SU-DHL-6 (cell line): ENCODE measurements around the gene TMEM131L.

Experiments
- H2AFZ ChIP-seq: fragments of 200-600 bp; sonication (generic); 2 replicates; pipeline ENCODE4 v1.6.1; 2014; ENCODE audit warnings: low read depth, mild to moderate bottlenecking, moderate library complexity, mixed read lengths, antibody characterized with exemption, low read length; ENCODE audit not compliant: severe bottlenecking
- H3F3A ChIP-seq: fragments of 200-600 bp; shearing (Covaris generic); 2 replicates; pipeline ENCODE4 v1.6.0; 2016; ENCODE audit warnings: antibody characterized with exemption, mild to moderate bottlenecking; ENCODE audit not compliant: insufficient read depth
- H3K27ac ChIP-seq: fragments of 200-600 bp; sonication (generic); 2 replicates; pipeline ENCODE4 v1.5.1; 2016; ENCODE audit warnings: low read depth, mild to moderate bottlenecking, low read length, moderate library complexity, mixed read lengths
- H3K27me3 ChIP-seq: fragments of 200-600 bp; sonication (generic), shearing (Covaris generic); 2 replicates; pipeline ENCODE4 v1.6.0; 2014; ENCODE audit warnings: mild to moderate bottlenecking, low read length
- H3K36me3 ChIP-seq: fragments of 200-600 bp; sonication (generic); 2 replicates; pipeline ENCODE4 v1.6.1; 2014; ENCODE audit warnings: mild to moderate bottlenecking, low read length, mixed read lengths
- H3K4me2 ChIP-seq: fragments of 300-600, 200-600 bp; shearing (Covaris generic), sonication (generic); 2 replicates; pipeline ENCODE4 v1.6.0; 2014; ENCODE audit warnings: low read length, low read depth, mild to moderate bottlenecking; ENCODE audit not compliant: poor library complexity, severe bottlenecking
- H3K4me3 ChIP-seq: fragments of 200-600 bp; sonication (generic); 2 replicates; pipeline ENCODE4 v1.5.1; 2014; ENCODE audit warnings: antibody characterized with exemption, low read length, mild to moderate bottlenecking, mixed read lengths; ENCODE audit not compliant: insufficient read depth, poor library complexity, severe bottlenecking
- H3K79me2 ChIP-seq: fragments of 200-600 bp; sonication (generic); 2 replicates; pipeline ENCODE4 v1.6.1; 2014; ENCODE audit warnings: mild to moderate bottlenecking, low read length, moderate library complexity; ENCODE audit not compliant: insufficient read depth
- H3K9ac ChIP-seq: fragments of 200-600 bp; sonication (generic); 2 replicates; pipeline ENCODE4 v1.7.0; 2014; ENCODE audit warnings: mild to moderate bottlenecking, low read length
- H3K9me2 ChIP-seq: fragments of 200-600 bp; sonication (generic); replicated peaks from 2 replicates; pipeline ENCODE4 v1.6.1; 2014; ENCODE audit warnings: low read length; ENCODE audit not compliant: insufficient read depth
- H3K9me3 ChIP-seq: fragments of 200-600 bp; sonication (generic); 2 replicates; pipeline ENCODE4 v1.6.1; 2014; ENCODE audit warnings: low read length, mixed read lengths; ENCODE audit not compliant: insufficient read depth
- H4K20me1 ChIP-seq: fragments of 200-600 bp; sonication (generic); 2 replicates; pipeline ENCODE4 v1.6.1; 2014; ENCODE audit warnings: low read depth, mild to moderate bottlenecking, antibody characterized with exemption, low read length, moderate library complexity, mixed read lengths
- EZH2phosphoT487 ChIP-seq: fragments of 200-600 bp; sonication (generic), shearing (Covaris generic); conservative IDR thresholded peaks from 2 replicates; pipeline ENCODE4 v1.6.1; 2018; ENCODE audit warnings: mild to moderate bottlenecking, antibody characterized with exemption, low read length, moderate library complexity, mixed read lengths
- TF ChIP-seq, protein P1 (sequence below): fragments of 200-600 bp; sonication (generic); IDR thresholded peaks from one replicate; pipeline ENCODE4 v1.5.1; 2017; ENCODE audit warnings: antibody characterized with exemption, mild to moderate bottlenecking, low read length, moderate library complexity; ENCODE audit not compliant: insufficient read depth, poor library complexity, severe bottlenecking

The TMEM131L gene

DNA sequence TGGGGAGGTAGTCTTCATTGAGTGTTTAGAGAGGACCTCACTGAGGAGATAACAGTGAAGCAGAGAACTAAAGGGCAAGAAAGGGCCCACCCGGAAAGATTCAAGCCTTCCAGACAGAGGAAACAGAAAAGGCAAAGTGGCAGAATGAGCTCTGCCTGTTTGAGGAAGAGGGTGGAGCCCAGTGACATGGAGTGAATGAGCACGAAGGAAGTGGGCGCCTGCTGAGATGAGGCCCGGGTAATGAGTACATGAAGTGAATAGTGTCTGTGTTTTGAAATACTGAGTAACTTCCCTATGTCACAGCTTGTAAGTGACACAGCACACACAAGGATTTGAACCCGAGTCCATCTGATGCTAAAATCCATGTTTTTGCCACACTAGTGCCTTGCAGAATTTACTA, 185.4 kb downstream of the TMEM131L start:
- H3K9me3 ChIP-seq = no peaks in the 10 kb centered on the region
- no peak for TF ChIP-seq EZH2phosphoT487
- no peak overlapping the region for H3K9ac ChIP-seq
- H3K27ac ChIP-seq = no peak overlapping the region
- no peak overlapping the region for H2AFZ ChIP-seq
- H3K27me3 ChIP-seq = no peaks in the 10 kb centered on the region
- H3K4me3 ChIP-seq = no peak overlapping the region
- H3F3A ChIP-seq = no peaks in the 10 kb centered on the region
- H3K79me2 ChIP-seq = no peaks in the 10 kb centered on the region
- no peaks in the 10 kb centered on the region for H3K9me2 ChIP-seq
- no peaks in the 10 kb centered on the region for H3K36me3 ChIP-seq
- H4K20me1 ChIP-seq = no peaks in the 10 kb centered on the region
- H3K4me2 ChIP-seq = no peak overlapping the region

DNA sequence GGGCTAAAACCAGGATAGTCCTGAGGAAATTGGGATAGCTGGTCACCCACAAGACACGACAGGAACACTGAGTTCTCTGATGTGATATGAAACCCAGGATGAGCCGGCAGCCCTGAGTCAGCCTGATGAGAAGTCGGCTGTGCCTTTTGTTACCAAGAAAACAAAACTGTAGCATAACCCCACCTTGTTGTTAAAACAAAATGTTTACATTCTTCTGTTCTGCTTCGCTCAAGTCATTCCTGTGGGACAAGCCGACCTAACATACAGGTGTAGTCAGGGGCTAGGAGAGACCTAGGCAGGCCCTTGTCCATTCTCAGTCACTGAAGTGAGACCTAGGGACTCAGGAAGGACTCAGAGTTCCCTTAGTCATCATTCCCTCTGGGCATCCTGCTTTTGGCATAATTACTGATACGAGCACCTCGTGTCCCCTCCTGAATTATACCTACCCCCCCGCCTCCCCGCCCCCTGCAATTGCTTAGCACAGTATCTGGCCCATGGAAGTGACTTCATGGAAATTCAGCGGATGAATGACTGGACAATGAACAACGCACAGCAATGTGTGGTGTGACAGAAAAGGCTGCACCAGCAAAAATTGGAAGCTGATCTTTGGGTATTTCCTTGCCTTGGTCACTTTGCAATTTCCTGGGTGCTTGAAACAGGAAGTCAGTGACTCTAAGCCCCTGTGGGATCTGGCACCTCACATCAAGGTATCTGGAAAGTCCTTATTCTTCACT, 186.1 kb downstream of the TMEM131L start:
- H3F3A ChIP-seq = no peaks in the 10 kb centered on the region
- TF ChIP-seq, protein P1, sequence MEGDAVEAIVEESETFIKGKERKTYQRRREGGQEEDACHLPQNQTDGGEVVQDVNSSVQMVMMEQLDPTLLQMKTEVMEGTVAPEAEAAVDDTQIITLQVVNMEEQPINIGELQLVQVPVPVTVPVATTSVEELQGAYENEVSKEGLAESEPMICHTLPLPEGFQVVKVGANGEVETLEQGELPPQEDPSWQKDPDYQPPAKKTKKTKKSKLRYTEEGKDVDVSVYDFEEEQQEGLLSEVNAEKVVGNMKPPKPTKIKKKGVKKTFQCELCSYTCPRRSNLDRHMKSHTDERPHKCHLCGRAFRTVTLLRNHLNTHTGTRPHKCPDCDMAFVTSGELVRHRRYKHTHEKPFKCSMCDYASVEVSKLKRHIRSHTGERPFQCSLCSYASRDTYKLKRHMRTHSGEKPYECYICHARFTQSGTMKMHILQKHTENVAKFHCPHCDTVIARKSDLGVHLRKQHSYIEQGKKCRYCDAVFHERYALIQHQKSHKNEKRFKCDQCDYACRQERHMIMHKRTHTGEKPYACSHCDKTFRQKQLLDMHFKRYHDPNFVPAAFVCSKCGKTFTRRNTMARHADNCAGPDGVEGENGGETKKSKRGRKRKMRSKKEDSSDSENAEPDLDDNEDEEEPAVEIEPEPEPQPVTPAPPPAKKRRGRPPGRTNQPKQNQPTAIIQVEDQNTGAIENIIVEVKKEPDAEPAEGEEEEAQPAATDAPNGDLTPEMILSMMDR = no peak
- no peak for TF ChIP-seq EZH2phosphoT487
- no peak overlapping the region for H3K9ac ChIP-seq
- no peak overlapping the region for H3K4me3 ChIP-seq
- no peak overlapping the region for H3K4me2 ChIP-seq
- no peak overlapping the region for H3K27ac ChIP-seq
- H3K9me2 ChIP-seq = no peaks in the 10 kb centered on the region
- no peaks in the 10 kb centered on the region for H3K36me3 ChIP-seq
- H4K20me1 ChIP-seq = no peaks in the 10 kb centered on the region
- no peak overlapping the region for H2AFZ ChIP-seq
- no peaks in the 10 kb centered on the region for H3K79me2 ChIP-seq
- no peaks in the 10 kb centered on the region for H3K27me3 ChIP-seq
- no peaks in the 10 kb centered on the region for H3K9me3 ChIP-seq

DNA sequence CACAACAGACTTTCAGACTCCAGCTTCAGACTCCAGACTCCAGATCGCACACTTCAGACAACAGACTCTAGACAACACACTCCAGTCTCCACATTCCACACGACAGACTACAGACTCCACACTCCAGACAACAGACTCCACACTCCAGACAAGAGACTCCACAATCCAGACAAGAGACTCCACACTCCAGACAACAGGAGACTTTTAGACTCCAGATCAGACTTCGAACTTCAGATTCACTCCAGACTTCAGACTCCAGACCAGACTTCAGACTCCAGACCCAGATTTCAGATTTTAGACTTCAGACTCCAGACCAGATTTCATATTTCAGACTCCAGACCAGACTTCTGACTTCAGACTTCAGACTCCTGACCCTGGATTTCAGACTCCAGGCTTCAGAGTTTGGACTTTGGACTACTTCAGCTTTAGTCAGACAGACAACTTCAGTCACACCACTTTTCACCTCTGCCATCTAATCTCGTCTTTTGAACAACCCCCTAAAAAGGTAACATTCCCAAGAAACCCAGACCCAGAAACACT, 188.9 kb downstream of the TMEM131L start:
- Histone ChIP-seq H3K4me2 (no peak overlapping the region), H3K27me3 (no peaks in the 10 kb centered on the region), H3K27ac (no peak overlapping the region), H3K9me3 (no peaks in the 10 kb centered on the region), H3K9me2 (no peaks in the 10 kb centered on the region), H3F3A (no peaks in the 10 kb centered on the region), H3K9ac (no peak overlapping the region), H2AFZ (no peak overlapping the region), H3K79me2 (no peaks in the 10 kb centered on the region), H4K20me1 (no peaks in the 10 kb centered on the region), H3K4me3 (no peak overlapping the region), H3K36me3 (no peaks in the 10 kb centered on the region)
- TF ChIP-seq EZH2phosphoT487 = no peak
- TF ChIP-seq, protein P1 = no peak

DNA sequence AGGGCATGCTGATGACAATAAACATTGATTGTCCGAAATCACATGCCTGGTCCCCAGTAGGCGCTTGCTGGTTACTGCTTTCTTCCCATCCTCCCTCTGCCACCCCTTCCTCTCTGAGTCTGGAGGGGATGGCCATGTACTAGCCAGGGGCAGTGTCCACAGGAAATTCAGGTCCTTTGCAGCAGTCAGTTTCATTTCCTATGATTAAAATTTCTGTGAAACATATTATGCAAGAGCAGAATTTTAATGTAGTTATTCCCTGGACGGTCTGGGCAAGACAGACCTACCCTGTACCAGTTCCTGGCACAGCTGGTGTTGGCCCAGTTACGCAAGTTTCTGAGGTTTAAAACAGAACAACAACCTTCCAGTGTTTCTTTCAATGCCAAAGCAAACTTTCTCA, 189.8 kb downstream of the TMEM131L start:
- Histone ChIP-seq H3K27me3 (no peaks in the 10 kb centered on the region), H3K9me3 (no peaks in the 10 kb centered on the region), H3F3A (no peaks in the 10 kb centered on the region), H3K4me2 (no peak overlapping the region), H2AFZ (no peak overlapping the region), H3K9me2 (no peaks in the 10 kb centered on the region), H3K36me3 (no peaks in the 10 kb centered on the region), H3K9ac (no peak overlapping the region), H3K4me3 (no peak overlapping the region), H3K27ac (no peak overlapping the region), H4K20me1 (no peaks in the 10 kb centered on the region), H3K79me2 (no peaks in the 10 kb centered on the region)
- TF ChIP-seq EZH2phosphoT487 = no peak
- TF ChIP-seq, protein P1 = no peak
